ENCODE results near the gene PRMT1. TPM values are rescaled to one million over a fixed set of nuclear protein-coding genes. Genes with fewer than 3 reads are reported as not detected.
"Not testable (repeated sequence)": the region's sequence is repeated elsewhere in the genome, so short reads cannot be mapped to it uniquely, and the experiment has no call there.

Gene PRMT1
- total and polyA plus RNA-seq, 4 donors = 35.1 to 67.2 (median 53.8) TPM

GRCh38 chr19:49718511-49718910, 41.4 kb downstream of the PRMT1 start (continued):
- TF ChIP-seq RAD21 (IDR thresholded peaks at IDR 0.05) (no peak), HNF4G (IDR thresholded peaks at IDR 0.05) (no peak), ZBTB33 (IDR thresholded peaks at IDR 0.05) (no peak), HNF4A (conservative IDR thresholded peaks at IDR 0.05) (no peak), EGR1 (IDR thresholded peaks at IDR 0.05; ENCODE audit: low read depth in 2 of 2) (no peak), YY1 (IDR thresholded peaks at IDR 0.05) (no peak)

GRCh38 chr19:49718991-49719390, 41.9 kb downstream of the PRMT1 start:
- Histone ChIP-seq H3K4me3 (ENCODE audit: low read depth in 1 of 3, low read length in 3 of 3) (no peak overlapping the region), H3K36me3 (ENCODE audit: control insufficient read depth in 4 of 4, insufficient read depth in 3 of 4, low read depth in 1 of 4, low read length in 3 of 4) (no peaks in the 10 kb centered on the region), H3K4me1 (ENCODE audit: control insufficient read depth in 4 of 4, insufficient read depth in 4 of 4, low read length in 3 of 4) (no peaks in the 10 kb centered on the region), H3K27me3 (ENCODE audit: control insufficient read depth in 4 of 4, insufficient read depth in 4 of 4, low read length in 3 of 4) (no peaks in the 10 kb centered on the region), H3K9me3 (ENCODE audit: control insufficient read depth in 4 of 4, low read length in 3 of 4) (no peaks in the 10 kb centered on the region), H3K9ac (ENCODE audit: low read depth in 1 of 2, low read length in 2 of 2) (no peak overlapping the region), H3K27ac (ENCODE audit: low read depth in 1 of 2, low read length in 2 of 2) (no peak overlapping the region)
- DNase-seq (ENCODE audit: low spot score) = no peak
- WGBS = 82% methylated on average over 6 of the region's 6 CpGs
- TF ChIP-seq REST (IDR thresholded peaks at IDR 0.05) (no peak), NR2F2 (IDR thresholded peaks at IDR 0.05) (no peak), YY1 (IDR thresholded peaks at IDR 0.05) (no peak), MAX (IDR thresholded peaks at IDR 0.05) (no peak), CTCF (IDR thresholded peaks at IDR 0.05; ENCODE audit: low read depth, low read length, missing input control) (no peak), HNF4G (IDR thresholded peaks at IDR 0.05) (no peak), ZBTB33 (IDR thresholded peaks at IDR 0.05) (no peak), FOXA1 (IDR thresholded peaks at IDR 0.05) (no peak), RXRA (IDR thresholded peaks at IDR 0.05) (no peak), TAF1 (conservative IDR thresholded peaks at IDR 0.05) (no peak)

GRCh38 chr19:49719420-49719819, 42.3 kb downstream of the PRMT1 start:
- H3K4me1 ChIP-seq (ENCODE audit: control insufficient read depth in 4 of 4, insufficient read depth in 4 of 4, low read length in 3 of 4); H3K36me3 ChIP-seq (ENCODE audit: control insufficient read depth in 4 of 4, insufficient read depth in 3 of 4, low read depth in 1 of 4, low read length in 3 of 4); H3K27ac ChIP-seq (ENCODE audit: low read depth in 1 of 2, low read length in 2 of 2); H3K27me3 ChIP-seq (ENCODE audit: control insufficient read depth in 4 of 4, insufficient read depth in 4 of 4, low read length in 3 of 4); H3K9ac ChIP-seq (ENCODE audit: low read depth in 1 of 2, low read length in 2 of 2); H3K4me3 ChIP-seq (ENCODE audit: low read depth in 1 of 3, low read length in 3 of 3); DNase-seq (ENCODE audit: low spot score); H3K9me3 ChIP-seq (ENCODE audit: control insufficient read depth in 4 of 4, low read length in 3 of 4): not testable (repeated sequence)
- 74% methylated on average over 22 of the region's 22 CpGs for WGBS

All from liver (tissue), 9 donors.